Esophagus muscularis mucosa (tissue), 4 donors: ENCODE data around the gene KIF5C. TPM values are rescaled to one million over a fixed set of nuclear protein-coding genes. Genes with fewer than 3 reads are reported as not detected.
A peak's percentile ranks its signal among the peaks of the same experiment; 100 is the strongest.

Experiments used
- DNase-seq: peaks from one replicate; pipeline ENCODE4 v3.0.0-alpha.2; 2017; ENCODE audit errors: extremely low spot score
- H3K27ac ChIP-seq, 4 donors: fragments of 200-600 bp; sonication (generic); replicated peaks in 1 of 4; 1 replicate in 3 of 4; 2 replicates in 1 of 4; pipeline ENCODE4 v1.5.1; 2016 to 2019; ENCODE audit warnings: mild to moderate bottlenecking in 1 of 4
- H3K27me3 ChIP-seq, 4 donors: fragments of 200-600 bp; sonication (generic); one replicate each; pipeline versions ENCODE4 v1.5.1 to v1.6.0; 2016 to 2019
- H3K36me3 ChIP-seq, 4 donors: fragments of 200-600 bp; sonication (generic); one replicate each; pipeline ENCODE4 v1.5.1; 2016 to 2019
- H3K4me1 ChIP-seq, 4 donors: fragments of 200-600 bp; sonication (generic); one replicate each; pipeline ENCODE4 v1.5.1; 2016 to 2019
- H3K4me3 ChIP-seq, 4 donors: fragments of 200-600 bp; sonication (generic); 1 replicate in 2 of 4; 2 replicates in 2 of 4; pipeline ENCODE4 v1.5.1; 2016 to 2019; ENCODE audit warnings: mild to moderate bottlenecking in 4 of 4, moderate library complexity in 1 of 4
- H3K9me3 ChIP-seq, 4 donors: fragments of 200-600 bp; sonication (generic); 1 replicate in 3 of 4; 2 replicates in 1 of 4; pipeline ENCODE4 v1.5.1; 2016 to 2019
- CTCF ChIP-seq, 3 experiments: fragments of 200-600 bp in 2 of 3; fragments of 450-650 bp in 1 of 3; sonication (generic) in 2 of 3; IDR thresholded peaks; one replicate each; pipeline ENCODE4 v1.5.1; 2017 to 2019; ENCODE audit warnings: antibody characterized with exemption in 3 of 3, mild to moderate bottlenecking in 2 of 3, moderate library complexity in 1 of 3
- EP300 ChIP-seq: sonication (generic); formaldehyde crosslinking; IDR thresholded peaks from one replicate; pipeline ENCODE4 v1.6.1; 2017; ENCODE audit warnings: antibody characterized with exemption
- POLR2A ChIP-seq: fragments of 450-650 bp; IDR thresholded peaks from one replicate; pipeline ENCODE4 v1.6.1; 2017; ENCODE audit warnings: antibody characterized with exemption, moderate library complexity, mild to moderate bottlenecking, low read depth
- POLR2AphosphoS5 ChIP-seq, 2 donors: sonication (generic); formaldehyde crosslinking; IDR thresholded peaks; one replicate each; pipeline ENCODE4 v1.6.1; 2017; ENCODE audit warnings: antibody characterized with exemption in 2 of 2
- WGBS: methylation state at CpG from one replicate; pipeline ENCODE4 v1.1.5; 2018; 5-methylcytosine and 5-hydroxymethylcytosine counted together
- intact Hi-C: fragments of 100-400 bp; cut with DNase I; formaldehyde crosslinking; loops from one replicate; pipeline ENCODE4 v1.15.1; 2023
- total RNA-seq, 4 donors: library from RNA; depleted of rRNA; stranded (reverse); fragments of >200 nt; gene quantifications; one replicate each; pipeline versions ENCODE4 v1.1.0 to v1.2.1, GENCODE V29; 2016

The KIF5C gene
- total RNA-seq, 4 donors from 2014 or later = 2.9 to 4.6 (median 3.2) TPM

DNA sequence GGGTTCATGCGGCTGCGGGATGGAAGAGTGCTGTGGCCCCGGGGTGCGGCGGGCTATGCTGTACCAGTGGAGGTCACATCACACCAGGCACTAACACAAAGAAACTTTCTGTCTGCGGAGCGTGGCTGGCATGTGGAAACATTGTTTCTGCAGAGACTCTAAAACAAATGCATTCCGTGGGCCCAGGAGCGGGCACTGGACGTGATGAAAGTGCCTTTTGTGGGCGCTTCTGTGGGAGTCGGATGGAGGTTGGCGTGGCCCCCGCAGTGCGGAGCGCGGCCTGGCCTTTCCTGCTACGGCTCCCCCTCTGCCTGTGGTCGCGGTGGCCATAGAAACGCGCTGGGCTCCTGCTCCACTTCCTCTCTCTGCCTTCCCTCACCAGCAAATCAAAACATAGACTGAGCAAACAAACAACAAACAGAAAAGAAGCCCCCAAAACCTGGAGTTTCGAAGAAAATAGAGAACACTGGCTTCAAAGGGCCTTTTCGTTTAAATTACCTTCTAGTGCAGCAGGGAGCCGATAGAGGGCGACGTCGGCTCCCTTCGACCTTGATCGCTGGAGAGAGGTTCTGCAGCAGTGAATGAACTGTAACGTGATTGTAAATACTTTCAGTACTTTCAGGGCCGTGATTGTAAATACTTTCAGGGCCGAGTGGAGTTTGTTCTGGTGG is 51.4 kb downstream of the KIF5C start:
- H3K9me3 ChIP-seq = no peaks in the 10 kb centered on the region
- H3K4me3 ChIP-seq = peak overlapping the region in 2 of 4 donors; percentile 7 to 26
- H3K27me3 ChIP-seq = no peaks in the 10 kb centered on the region
- peaks cover 0 to 4% (median 0%) of the 10 kb centered on the region in 4 donors for H3K4me1 ChIP-seq
- 75% methylated on average over 33 of the region's 33 CpGs for WGBS
- no peak for TF ChIP-seq POLR2AphosphoS5 (IDR thresholded peaks at IDR 0.05)
- TF ChIP-seq CTCF (IDR thresholded peaks at IDR 0.05) = peak; percentile 41 to 57 (median 44)
- peak; percentile 70 for DNase-seq
- H3K36me3 ChIP-seq = no peaks in the 10 kb centered on the region
- H3K27ac ChIP-seq = no peak overlapping the region
- intact Hi-C loops = no loop called here

GRCh38 chr2:148926981-148927401 is 52.0 kb downstream of the KIF5C start:
- Histone ChIP-seq H3K4me1 (peaks cover 0 to 4% (median 0%) of the 10 kb centered on the region in 4 donors), H3K36me3 (no peaks in the 10 kb centered on the region), H3K27me3 (no peaks in the 10 kb centered on the region), H3K9me3 (no peaks in the 10 kb centered on the region), H3K4me3 (peak overlapping the region in 2 of 4 donors; percentile 7 to 26), H3K27ac (no peak overlapping the region)
- WGBS = 78% methylated on average over 11 of the region's 11 CpGs
- intact Hi-C loops = no loop called here
- peak; percentile 89 for DNase-seq
- TF ChIP-seq CTCF (IDR thresholded peaks at IDR 0.05) = peak in 1 of 3 experiments; percentile 7
- TF ChIP-seq POLR2A = no peak
- no peak for TF ChIP-seq POLR2AphosphoS5 (IDR thresholded peaks at IDR 0.05)

- peak; percentile 62 for DNase-seq
- no peak for TF ChIP-seq CTCF (IDR thresholded peaks at IDR 0.05)
- no peak for TF ChIP-seq EP300
- TF ChIP-seq POLR2AphosphoS5 (IDR thresholded peaks at IDR 0.05) = no peak
- no peak for TF ChIP-seq POLR2A
- Histone ChIP-seq H3K4me1 (peaks cover 0 to 4% (median 0%) of the 10 kb centered on the region in 4 donors), H3K27ac (no peak overlapping the region), H3K36me3 (no peaks in the 10 kb centered on the region), H3K4me3 (no peak overlapping the region), H3K9me3 (no peaks in the 10 kb centered on the region), H3K27me3 (no peaks in the 10 kb centered on the region)
- intact Hi-C loops = no loop called here
- WGBS = 67% methylated on average over 3 of the region's 3 CpGs
These were observed 53.4 kb downstream of the KIF5C start for GRCh38 chr2:148928395-148928794.

- Histone ChIP-seq H3K27ac (no peak overlapping the region), H3K36me3 (no peaks in the 10 kb centered on the region)
- WGBS = 89% methylated on average over 9 of the region's 9 CpGs
These were observed 55.2 kb downstream of the KIF5C start for GRCh38 chr2:148930046-148930775.

More at GRCh38 chr2:148930046-148930775, 55.2 kb downstream of the KIF5C start:
- no peaks in the 10 kb centered on the region for H3K9me3 ChIP-seq
- DNase-seq = peak; percentile 79
- intact Hi-C loops = no loop called here
- no peaks in the 10 kb centered on the region for H3K27me3 ChIP-seq
- H3K4me1 ChIP-seq = peaks cover 0 to 4% (median 0%) of the 10 kb centered on the region in 4 donors
- H3K4me3 ChIP-seq = no peak overlapping the region
- no peak for TF ChIP-seq POLR2AphosphoS5 (IDR thresholded peaks at IDR 0.05)
- TF ChIP-seq CTCF (IDR thresholded peaks at IDR 0.05) = no peak
- TF ChIP-seq EP300 = no peak
- no peak for TF ChIP-seq POLR2A
